PFSK-1 (cell line): ENCODE measurements around the gene SLX9.

Source experiments
- FOXP2 ChIP-seq: optimal IDR thresholded peaks from 2 replicates; pipeline ENCODE3; 2011; ENCODE audit warnings: borderline replicate concordance, control low read depth, inconsistent platforms; ENCODE audit not compliant: insufficient read depth; ENCODE audit errors: extremely low read length, extremely low read depth
- POLR2AphosphoS5 ChIP-seq: IDR thresholded peaks from 2 replicates; pipeline ENCODE4 v1.6.1; 2012; ENCODE audit warnings: low read depth, mild to moderate bottlenecking, control low read depth, low read length, moderate library complexity
- SIN3A ChIP-seq: IDR thresholded peaks from 2 replicates; pipeline ENCODE4 v1.6.1; 2012; ENCODE audit warnings: mild to moderate bottlenecking, low read length, moderate library complexity, borderline replicate concordance; ENCODE audit not compliant: insufficient read depth
- TAF1 ChIP-seq: IDR thresholded peaks from 2 replicates; pipeline ENCODE4 v1.6.1; 2012; ENCODE audit warnings: low read length, control low read depth, borderline replicate concordance; ENCODE audit not compliant: insufficient read depth
- TF ChIP-seq, protein P1 (sequence below), 2 experiments: IDR thresholded peaks; 2 replicates each; pipeline versions ENCODE4 v1.6.1 to v1.8.0; 2011 to 2012; ENCODE audit warnings: low read depth in 2 of 2, low read length in 2 of 2, control low read depth in 1 of 2, inconsistent platforms in 1 of 2, mild to moderate bottlenecking in 1 of 2, moderate library complexity in 1 of 2; ENCODE audit not compliant: insufficient read depth in 1 of 2

The SLX9 gene

DNA sequence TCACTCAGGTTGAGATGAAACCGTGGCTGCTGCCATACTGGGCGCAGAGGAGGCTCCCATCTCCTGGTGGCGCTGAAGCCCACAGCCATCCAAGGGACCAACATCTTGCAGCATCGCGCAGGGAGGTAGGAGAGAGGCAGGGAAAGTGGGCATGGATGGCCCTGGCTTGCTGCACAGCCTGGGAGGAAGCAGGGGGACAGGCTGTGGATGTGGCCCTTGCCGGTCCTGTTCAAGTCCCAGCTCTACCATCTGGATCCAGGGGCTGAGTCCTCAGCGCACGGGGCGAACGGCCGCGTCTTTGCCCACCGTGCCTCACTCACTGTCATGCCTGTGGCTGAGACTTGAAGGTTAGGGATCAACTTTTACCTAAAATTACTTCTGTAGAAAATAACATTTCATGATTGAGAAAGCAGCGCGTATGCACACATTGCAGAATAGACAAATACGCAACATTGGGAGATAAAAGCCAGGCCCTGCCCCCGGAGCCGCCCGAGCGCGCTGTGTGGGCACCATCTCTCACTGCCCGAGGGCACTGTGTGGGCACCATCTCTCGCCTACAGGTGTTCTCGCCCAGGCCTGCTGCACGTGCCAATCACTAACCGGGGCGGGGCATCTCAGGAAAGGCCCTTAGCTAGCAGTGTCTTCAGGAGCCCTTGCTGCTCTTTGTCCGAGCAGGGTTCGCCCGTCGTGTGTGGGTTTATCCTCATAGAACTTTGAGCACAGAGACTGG, 11.5 kb downstream of the SLX9 start:
- TF ChIP-seq POLR2AphosphoS5 (no peak), SIN3A (no peak), TAF1 (no peak), FOXP2 (no peak)
- TF ChIP-seq, protein P1, sequence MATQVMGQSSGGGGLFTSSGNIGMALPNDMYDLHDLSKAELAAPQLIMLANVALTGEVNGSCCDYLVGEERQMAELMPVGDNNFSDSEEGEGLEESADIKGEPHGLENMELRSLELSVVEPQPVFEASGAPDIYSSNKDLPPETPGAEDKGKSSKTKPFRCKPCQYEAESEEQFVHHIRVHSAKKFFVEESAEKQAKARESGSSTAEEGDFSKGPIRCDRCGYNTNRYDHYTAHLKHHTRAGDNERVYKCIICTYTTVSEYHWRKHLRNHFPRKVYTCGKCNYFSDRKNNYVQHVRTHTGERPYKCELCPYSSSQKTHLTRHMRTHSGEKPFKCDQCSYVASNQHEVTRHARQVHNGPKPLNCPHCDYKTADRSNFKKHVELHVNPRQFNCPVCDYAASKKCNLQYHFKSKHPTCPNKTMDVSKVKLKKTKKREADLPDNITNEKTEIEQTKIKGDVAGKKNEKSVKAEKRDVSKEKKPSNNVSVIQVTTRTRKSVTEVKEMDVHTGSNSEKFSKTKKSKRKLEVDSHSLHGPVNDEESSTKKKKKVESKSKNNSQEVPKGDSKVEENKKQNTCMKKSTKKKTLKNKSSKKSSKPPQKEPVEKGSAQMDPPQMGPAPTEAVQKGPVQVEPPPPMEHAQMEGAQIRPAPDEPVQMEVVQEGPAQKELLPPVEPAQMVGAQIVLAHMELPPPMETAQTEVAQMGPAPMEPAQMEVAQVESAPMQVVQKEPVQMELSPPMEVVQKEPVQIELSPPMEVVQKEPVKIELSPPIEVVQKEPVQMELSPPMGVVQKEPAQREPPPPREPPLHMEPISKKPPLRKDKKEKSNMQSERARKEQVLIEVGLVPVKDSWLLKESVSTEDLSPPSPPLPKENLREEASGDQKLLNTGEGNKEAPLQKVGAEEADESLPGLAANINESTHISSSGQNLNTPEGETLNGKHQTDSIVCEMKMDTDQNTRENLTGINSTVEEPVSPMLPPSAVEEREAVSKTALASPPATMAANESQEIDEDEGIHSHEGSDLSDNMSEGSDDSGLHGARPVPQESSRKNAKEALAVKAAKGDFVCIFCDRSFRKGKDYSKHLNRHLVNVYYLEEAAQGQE (IDR thresholded peaks at IDR 0.05; ENCODE audit: insufficient read depth in 1 of 2, low read depth in 2 of 2, low read length in 2 of 2): no peak

DNA sequence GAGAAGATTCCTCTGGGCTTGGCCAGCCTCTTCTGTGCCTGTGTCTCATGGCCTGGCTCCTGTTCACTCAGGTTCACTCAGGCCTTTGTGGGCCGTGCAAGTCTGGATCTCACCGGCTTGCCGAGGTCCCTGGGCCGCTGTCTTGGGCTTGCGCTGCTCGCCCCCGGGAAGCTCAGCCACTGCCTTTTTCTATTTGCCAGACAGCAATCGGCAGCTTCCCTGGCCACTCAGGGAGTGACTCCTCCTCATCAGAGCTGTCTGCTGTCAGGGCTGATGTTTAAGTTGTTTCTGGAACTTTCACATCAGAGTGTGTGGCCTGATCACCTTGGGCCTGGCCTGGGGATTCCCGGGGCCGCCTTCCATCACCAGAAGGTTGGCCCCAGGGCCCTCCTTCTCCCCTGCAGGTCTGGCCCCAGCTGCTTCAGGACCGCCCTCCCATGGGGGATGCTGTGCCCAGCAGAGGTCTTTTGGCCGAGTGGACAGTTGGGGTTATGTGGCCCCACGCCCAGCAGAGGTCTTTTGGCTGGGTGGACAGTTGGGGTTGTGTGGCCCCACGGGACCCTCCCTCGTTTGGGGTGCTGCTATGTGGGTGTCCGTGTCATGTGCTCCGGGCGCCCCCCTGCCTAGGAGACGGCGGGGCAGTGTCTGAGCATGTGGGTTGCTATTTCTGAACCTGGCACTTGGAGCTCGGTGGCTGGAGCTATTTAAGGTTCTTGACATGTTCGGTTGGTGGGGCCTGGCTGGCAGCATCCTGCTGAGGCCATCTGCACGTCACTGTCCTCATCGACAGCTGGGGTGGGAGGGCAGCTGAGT, 12.5 kb downstream of the SLX9 start:
- TF ChIP-seq TAF1: no peak
- TF ChIP-seq, protein P1 (IDR thresholded peaks at IDR 0.05; ENCODE audit: insufficient read depth in 1 of 2, low read depth in 2 of 2, low read length in 2 of 2): no peak
- no peak for TF ChIP-seq SIN3A
- no peak for TF ChIP-seq POLR2AphosphoS5
- no peak for TF ChIP-seq FOXP2

DNA sequence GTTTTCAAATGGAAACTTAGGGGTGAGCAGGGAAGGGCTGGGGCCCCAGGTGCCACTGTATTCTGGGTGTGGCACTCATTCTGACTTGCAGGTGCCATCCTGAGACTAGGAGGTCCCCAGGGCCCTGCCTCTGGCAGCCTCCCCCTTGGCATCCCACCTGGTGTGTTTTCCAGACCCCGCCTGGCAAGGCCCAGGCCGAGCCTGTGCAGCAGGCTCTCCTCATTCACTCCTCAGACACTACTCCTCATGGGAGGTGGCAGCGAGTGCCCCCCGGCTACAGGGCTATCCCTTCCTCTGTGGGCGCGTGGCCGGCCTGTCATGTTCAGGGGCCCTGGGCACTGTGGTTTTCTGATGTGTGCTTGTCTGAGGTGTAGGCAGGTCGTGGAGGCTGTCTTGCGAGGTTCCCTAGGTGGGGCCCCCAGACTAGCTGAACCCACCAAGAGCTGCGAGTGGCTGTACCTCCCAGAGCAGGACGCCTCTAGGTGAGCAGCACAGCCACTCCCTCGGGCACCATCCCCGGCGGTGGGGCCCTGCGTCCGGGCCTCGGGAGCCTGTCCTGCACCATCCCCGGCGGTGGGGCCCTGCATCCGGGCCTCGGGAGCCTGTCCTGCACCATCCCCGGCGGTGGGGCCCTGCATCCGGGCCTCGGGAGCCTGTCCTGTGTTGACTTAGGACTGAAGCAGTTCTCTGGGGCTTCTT, 13.2 kb downstream of the SLX9 start:
- TF ChIP-seq POLR2AphosphoS5 (no peak), SIN3A (no peak), FOXP2 (no peak), TAF1 (no peak)
- TF ChIP-seq, protein P1 (IDR thresholded peaks at IDR 0.05; ENCODE audit: insufficient read depth in 1 of 2, low read depth in 2 of 2, low read length in 2 of 2): no peak

DNA sequence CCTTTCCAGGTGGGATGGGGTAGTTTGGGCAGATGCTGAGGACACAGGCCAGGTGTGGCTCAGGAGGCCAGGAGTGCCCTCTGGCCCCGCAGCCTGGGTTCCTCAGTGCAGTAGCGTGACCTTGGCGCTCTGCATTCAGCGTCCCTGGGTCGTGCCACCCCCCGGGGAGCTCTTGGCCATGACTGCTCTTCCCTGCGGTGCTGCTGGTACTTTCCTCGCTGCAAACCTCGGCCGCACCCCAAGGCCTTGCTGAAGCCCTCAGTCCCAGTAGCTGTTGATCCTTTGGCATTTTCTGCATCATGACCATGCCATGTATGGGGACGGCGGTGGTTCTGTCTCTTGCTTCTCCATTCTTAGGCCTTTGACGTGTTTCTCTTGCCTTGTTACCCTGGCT, 13.8 kb downstream of the SLX9 start:
- TF ChIP-seq, protein P1 (IDR thresholded peaks at IDR 0.05; ENCODE audit: insufficient read depth in 1 of 2, low read depth in 2 of 2, low read length in 2 of 2): no peak
- TF ChIP-seq TAF1 (no peak), SIN3A (no peak), POLR2AphosphoS5 (no peak), FOXP2 (no peak)
